HG02943 (cell line): ENCODE measurements around the gene MFN1.
"Not testable (repeated sequence)": the region's sequence is repeated elsewhere in the genome, so short reads cannot be mapped to it uniquely, and the experiment has no call there.

Experiments
- ATAC-seq: cut with Tn5 transposase; IDR thresholded peaks from one replicate; pipeline ENCODE4 v1.9.1; 2021; ENCODE audit warnings: mild to moderate bottlenecking, low read depth, moderate library complexity; ENCODE audit not compliant: unreplicated experiment

MFN1 gene

DNA sequence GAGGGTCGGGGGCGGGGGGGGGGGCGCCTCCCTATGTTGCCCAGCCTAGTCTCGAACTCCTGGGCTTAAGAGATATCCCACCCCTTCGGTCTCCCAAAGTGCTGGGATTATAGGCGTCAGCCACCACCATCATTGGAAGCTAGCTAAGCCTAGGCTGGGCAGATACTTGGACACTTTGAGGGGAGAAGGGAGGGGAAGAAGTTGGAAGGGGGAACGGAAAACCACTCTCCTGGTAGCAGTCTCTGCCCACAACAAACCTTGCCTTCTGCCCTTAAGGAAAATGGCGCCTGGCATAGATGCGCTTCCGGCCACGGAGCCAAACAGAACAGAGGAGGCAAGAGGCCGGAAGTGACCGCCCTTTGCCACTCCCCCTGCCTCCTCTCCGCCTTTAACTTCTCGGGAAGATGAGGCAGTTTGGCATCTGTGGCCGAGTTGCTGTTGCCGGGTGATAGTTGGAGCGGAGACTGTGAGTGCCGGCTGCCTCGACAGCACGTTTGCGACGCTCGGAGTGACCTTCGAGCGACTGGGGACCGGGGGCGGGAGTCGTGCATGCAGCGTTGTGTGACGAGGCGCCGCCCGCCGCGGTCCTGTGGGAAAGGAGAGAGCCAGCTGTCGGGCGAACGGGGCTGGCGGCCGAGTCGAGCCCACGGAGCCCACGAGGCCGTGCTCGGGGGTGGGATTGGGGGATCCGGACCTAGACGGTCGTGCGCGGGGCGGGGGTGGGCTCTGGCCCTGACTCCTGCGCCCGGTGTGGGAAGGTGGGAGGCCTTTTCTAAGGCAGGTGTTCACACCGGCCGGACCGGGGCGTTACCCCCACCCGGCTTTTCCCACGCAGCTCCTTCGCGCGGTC is at the start of gene MFN1:
MFN1 (plus strand) TSS at position 365 of the 850 bp plus-strand sequence. CDS start 1,143 bp downstream, outside the sequence.
- ATAC-seq: peak; percentile 95

DNA sequence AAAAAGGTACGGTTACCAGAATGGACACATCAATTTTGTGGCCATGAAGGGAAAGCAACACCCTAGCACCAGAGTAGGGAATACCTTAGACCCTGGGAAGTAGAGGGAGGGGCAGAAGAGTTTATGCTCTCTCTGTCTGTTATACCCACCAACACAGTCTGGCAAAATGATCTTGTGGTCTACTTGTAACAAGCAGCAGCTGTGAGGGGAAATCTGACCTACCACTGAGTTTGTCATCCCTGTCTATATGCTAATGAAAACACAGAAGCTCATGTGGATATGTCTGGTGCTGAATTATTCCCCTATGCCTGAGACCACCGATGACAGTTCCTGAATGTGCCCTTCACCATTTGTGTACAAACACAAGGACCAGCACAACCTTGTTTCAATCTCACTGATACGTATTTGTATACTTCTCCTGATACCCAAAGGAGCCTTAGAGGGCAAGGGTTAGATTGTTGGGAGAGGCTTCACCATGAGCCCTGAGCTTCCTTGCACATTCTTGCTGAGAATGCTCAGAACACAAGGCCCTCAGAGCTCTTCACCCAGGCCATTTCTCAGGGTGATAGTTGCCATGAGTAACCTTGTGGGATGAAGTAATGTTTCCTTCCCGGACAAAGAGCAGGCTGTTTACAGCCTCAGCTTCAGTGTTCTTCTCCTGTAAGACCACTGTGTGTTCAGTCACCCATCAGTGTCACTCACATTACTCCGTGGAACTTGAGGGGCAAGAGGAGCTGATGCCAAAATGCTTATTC is 49.4 kb upstream of the MFN1 start:
- ATAC-seq: no peak

DNA sequence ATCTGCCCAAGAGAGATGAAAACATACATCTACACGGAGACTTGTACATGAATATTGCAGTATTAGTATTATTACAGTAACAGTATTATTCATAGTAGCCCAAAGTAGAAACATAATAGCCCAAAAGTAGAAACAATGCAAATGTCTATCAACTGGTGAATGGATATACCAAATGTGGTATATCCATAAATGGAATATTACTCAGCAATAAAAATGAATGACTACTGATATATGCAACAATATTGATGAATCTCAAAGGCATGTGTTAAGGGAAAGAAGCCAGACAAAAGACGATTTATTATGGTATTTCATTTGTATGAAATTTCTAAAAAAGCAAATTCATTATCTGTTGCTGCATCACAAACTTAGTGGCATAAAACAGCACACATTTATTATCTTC is 48.2 kb upstream of the MFN1 start:
- no peak for ATAC-seq

DNA sequence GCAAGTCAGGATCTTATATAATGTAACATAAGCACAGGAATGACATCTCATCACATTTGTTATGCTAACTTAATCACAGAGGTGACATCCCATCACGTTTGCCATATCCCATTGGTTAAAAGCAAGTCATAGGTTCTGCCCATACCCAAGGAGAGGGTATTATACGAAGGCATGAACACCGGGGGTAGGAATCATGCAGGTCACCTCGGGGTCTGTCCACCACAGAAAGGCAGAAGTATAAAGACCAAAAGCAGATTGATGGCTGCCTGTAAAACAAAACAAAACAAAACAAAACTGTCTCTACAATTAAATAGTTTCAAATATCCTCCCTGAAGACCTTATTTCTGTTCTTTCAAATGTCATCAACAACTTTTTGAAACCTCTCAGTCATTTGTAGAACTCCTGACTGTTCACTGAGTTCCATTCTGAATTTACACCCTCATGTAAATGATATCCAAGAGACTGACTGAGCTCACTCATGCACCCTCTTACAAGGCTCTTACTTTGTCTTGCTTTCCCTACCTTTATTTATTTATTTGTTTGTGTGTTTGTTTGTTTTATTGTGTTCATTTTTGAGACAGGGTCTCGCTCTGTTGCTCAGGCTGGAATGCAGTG is 47.4 kb upstream of the MFN1 start:
- ATAC-seq: no peak

DNA sequence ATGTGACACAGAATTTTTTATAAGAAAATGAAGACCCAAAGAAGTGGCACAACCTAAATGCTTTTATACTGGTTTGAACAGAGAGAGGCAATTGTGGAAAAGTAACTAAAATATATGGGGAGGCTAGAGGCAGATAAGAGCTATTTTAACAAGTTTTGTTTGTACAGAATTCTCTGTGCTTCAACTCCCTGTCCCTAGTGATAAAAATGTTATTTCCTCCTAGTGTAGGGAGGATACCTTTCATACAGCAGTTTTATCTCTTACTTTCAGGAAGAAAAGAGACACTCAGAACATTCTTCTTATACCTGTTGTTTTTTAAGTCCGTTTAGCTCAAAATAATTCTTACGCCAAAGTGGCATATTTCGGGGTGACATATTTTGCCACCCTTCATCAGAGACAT is 45.9 kb upstream of the MFN1 start:
- no peak for ATAC-seq

DNA sequence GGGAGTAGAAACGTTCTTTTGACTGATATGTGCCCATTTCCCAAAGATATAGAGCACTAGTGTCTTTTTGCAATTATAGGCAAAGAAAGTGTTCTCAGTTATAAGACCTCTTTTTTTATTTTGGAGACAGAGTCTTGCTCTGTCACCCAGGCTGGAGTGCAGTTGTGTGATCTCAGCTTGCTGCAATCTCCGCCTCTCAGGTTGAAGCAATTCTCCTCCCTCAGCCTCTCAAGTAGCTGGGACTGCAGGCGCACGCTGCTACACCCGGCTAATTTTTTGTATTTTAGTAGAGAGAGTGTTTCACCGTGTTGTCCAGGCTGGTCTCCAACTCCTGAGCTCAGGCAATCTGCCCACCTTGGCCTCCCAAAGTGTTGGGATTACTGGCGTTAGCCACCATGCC is 45.4 kb upstream of the MFN1 start:
- ATAC-seq: no peak

DNA sequence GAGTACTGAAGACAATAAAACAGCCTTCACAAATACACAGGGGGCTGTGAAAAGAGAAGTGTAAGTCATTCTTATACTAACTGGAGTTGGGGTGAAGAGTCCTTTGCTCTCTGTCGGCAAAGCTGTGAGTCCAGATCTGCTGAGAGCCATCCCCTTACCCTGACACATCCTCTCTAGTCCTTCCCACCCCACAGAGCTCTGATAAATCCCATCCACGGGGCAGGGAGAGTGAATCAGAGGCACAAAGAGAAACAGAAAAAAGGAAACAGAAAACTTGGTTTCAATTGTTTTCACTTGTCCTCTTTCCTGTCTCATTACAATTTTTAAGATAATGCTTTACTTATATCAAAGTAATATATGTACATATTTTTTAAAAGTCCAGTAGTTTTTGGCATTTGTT is 42.9 kb upstream of the MFN1 start:
- ATAC-seq: no peak

DNA sequence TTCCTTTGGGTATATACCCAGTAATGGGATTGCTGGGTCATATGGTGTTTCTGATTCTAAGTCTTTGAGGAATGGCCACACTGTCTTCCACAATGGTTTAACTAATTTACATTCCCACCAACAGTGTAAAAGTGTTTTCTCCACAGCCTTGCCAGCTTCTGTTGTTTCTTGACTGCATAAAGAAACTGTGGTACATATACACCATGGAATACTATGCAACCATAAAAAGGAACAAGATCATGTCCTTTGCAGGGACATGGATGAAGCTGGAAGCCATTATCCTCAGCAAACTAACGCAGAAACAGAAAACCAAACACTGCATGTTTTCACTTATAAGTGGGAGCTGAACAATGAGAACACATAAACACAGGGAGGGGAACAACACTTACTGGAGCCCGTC is 40.1 kb upstream of the MFN1 start:
- not testable (repeated sequence) for ATAC-seq

DNA sequence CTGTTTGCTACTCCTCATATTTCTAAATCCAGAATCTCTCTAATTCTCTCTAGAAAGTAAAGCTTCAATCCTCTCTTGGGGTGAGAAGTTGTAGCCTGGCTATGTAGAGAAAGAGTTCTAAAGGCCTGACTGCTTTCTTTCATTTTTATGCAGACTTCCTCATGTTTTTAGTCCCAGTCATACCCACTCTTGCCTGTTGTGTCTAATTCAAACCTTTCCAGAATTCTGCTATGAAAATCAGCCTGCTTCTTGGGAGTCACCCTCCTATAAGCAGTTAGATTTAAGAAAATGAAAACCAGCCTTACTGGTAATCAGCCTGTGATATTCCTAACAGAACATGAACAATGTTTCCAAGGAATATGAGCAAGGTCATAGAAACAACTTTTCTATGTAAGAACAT is 39.5 kb upstream of the MFN1 start:
- no peak for ATAC-seq

DNA sequence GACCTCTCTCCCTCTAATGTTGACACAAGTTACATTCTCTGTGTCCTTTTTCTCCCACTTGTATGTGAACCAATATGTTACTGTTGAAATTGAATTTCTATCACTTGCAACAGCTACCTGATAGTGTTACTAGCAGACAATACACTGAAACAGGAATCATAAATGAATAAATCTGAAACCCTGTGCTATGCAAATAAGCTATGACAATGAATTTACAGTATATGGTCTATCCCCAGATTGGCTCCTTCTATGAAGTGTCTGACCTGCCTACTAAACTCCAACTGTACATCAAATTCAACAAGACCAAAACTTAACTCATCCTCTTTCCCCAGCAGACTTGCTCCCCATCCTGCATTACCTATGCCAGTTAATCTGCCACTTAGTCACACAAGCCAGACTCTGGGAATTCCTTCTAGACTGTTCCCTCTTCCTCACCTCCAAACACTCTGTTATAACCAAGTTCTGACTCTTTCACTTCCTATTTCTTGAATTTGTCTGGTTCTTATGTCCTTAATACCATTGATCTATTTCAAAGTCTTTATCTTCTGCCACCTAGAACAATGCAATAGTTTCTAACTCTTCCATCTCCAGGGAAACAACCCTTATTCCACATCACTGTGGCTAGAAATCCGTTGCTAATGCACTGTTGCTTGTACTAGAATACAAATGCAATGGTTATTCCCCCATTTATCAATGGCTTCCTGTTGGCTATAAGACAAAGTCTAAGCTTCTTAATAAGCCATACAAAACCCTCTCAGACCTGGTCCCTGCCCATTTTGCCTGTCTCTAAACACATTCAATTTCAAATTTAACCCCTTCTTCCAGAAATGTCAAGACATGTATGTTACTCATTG is 38.1 kb upstream of the MFN1 start:
- peak; percentile 77 for ATAC-seq

DNA sequence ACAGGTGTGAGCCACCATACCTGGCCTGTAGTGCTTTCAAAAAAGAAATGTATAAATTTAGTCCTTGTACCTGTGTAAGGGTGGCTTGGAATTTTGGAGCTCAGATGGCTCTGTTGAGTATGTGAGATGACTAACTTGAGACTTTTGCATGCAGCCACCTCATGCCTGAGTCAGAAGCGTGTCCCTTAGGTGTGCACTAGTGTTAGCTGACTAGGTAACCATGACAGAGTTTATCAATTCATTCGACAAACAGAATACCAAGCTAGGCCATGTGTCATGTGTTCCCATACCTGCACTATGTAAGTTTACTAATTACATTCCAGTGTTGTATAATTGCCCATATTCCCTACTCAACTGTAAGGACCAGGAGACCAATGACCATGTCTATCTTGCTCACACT is 28.6 kb upstream of the MFN1 start:
- no peak for ATAC-seq

DNA sequence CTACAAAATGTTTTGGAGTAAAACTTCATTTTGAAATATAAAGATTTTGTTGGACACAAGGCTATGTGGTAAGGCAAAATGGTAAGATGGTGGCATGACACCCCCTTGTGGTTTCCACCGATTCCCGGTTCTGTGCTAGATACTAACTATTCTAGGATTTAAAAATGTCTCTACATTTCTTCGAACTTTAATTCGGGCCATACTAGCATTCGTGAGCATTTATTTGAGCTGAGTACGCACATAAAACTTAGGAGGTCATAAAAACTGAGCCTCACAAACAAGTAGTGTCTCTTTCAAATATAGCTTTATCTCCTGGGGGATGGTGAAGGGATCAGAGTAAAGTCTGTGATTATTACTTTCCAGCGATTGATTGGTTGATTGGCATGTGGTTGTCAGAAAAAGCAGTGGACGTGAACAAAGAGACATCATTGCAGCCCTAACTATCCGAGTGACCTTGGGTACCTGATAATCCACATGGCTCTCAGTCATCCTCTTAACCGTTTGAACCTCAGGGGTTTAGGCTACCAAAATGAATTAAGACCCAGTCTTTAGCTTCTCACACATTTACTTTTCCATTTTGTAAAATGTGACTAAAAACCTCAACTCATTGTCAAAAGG is 25.7 kb upstream of the MFN1 start:
- no peak for ATAC-seq

DNA sequence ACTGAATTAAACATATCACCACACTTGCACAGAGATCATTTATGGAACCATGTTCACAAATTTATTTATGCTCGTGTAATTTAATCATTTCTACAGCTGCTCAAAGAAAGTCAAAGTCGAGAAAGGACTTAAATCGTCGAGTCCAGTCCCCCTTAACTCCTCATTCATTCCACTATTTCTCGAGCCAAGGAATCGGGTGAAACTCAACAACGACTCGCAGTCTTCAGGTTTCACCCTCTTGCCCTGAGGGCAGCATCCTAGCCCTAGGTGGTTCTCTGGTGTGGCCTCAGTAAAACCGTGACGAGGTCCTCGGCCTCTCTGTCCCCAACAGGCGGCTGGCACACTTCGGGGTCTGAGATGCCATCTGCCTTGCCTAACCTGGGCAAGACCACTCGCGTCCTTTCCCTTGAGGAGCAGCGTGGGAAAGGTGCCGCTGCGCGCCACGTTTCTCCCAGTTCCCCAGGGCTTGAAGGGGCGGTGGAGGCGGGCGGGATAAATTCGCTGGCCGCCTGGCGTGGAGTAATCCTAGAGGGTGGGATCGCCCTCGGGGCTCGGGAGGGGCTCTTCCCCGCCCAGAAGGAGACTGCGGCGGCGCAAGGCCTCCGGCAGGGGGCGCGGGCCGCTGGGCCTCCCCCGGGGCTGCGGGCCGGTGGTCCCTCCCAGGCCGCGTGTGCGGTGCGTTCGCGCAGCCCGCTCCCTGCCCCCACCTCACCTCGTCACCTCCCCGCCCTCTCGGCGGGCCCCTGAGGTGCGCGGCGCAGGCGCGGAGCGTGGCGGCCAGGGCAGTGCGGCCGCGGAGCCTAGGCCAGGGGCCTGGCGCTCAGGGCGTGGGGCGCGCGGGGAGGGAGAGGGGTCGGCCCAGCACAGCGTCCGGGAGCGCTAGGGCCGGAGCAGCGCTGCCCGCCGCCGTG is 25.0 kb upstream of the MFN1 start, which contains the start of gene ZNF639:
ZNF639 (plus strand) TSS at position 746 of the 911 bp plus-strand sequence. CDS start 5,263 bp downstream, outside the sequence.
- peak; percentile 70 for ATAC-seq

DNA sequence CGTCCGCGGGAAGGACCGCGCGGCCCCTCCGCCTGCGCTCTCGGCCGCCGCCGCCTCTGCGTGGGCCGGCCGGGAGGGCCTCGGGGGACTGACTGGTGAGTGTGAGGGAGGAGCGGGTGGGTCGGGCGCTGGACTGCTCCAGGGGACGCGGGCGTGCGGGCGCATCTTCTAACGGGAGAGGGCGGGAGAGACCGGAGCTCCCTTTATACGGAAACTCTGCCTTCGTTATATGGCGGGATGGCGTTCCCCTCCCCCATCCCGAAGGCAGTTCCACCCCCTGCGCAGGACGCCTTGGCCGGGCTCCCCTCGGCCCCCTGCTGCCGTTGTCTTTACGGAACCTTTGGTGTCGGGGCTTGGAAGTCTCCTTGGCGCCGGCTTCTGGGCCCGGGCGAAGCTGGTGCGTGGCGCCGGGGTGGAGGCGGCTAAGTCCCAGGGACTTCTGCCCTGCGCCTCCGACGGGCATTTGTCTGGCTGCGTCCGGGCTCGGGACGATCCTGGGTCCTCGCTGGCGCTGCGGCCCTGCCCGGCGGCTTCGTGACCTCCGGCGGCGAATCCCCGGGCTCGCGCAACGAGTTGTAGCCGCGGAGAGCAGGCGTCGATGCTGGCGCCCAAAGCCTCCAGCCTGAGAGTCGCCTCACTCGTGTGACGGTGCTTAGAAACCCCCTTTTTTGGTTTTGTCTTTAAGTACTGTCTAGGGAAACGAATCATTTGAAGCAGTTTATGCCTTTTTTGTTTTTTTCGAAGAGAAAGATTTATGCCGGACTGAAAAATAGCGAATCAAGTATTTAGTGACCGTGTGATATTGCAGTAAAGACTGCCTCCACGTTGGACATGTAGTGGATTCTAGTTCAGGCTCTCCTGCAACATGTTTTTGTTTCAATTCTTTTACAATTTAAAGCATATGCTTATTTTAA is 24.1 kb upstream of the MFN1 start:
- peak; percentile 36 for ATAC-seq

DNA sequence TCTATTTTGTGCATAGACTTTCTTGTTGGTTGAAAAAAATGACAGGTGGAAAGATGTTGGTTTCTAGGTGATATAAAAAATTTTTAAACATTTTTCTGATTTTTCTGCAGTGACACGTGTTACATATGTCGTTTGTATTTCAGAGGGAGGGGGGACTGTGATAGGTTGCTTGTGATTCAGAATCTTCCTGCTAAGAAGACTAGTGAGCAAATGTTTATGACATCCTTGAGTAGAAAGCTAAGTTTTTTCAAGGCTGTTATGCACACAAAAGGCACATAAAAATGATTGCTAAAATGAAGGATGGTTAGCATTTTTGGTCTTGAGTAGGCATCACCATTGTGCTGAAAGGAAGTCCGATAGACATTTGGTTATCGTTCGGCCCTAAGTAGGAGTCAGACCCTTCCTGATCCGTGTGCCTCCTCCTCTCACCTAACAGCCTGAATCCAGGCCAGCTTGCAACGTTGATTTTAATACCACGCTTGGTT is 23.2 kb upstream of the MFN1 start:
- ATAC-seq: no peak

DNA sequence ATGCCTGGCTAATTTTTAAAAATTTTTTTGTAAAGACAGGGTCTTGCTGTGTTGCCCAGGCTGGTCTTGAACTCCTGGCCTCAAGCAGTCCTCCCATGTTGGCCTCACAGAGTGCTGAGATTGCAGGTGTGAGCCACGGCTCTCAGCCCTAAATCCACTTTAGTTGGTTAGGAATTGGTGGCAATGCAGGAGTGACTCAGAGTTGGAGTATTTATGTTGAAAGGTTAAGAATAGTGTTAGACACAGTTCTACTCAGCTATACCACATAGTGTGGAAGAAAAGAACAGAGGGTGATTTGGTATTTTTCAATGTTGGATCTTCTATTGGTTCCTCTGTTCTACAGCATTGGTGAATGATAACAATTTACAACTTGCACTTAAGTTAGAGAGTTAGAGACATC is 17.1 kb upstream of the MFN1 start:
- ATAC-seq: no peak

DNA sequence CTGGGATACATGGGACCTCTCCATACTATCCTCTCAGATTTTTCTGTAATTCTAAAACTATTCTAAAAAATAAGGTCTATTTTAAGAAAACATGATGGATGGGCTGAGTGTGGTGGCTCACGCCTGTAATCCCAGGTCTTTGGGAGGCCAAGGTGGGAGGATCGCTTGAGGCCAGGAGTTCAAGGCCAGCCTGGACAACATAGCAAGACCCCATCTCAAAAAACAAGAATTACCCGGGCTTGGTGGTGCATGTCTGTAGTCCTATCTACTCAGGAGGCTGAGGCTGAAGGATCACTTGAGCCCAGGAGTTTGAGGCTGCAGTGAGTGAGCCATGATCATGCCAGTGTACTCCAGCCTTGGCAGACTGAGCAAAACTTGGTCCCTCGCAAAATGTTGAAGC is 15.3 kb upstream of the MFN1 start:
- ATAC-seq: no peak

DNA sequence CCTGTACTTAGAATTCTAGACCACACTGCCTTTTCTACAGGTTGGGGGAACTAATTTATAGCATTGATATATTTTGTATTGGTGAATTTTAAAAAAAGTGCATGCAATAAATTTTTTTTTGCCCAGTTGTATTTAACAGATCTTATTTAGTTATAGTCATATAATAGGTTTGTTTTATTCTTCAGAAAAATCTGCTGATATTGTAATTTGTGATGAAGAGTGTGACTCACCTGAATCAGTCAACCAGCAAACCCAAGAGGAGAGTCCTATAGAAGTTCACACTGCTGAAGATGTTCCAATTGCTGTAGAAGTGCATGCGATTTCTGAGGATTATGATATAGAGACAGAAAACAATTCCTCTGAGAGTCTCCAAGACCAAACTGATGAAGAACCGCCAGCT is 14.4 kb upstream of the MFN1 start:
- no peak for ATAC-seq
